ENCODE data around the gene SRSF6. TPM values are rescaled to one million over a fixed set of nuclear protein-coding genes. Genes with fewer than 3 reads are reported as not detected.
"Not testable (repeated sequence)": the region's sequence is repeated elsewhere in the genome, so short reads cannot be mapped to it uniquely, and the experiment has no call there.

Gene SRSF6
- total RNA-seq, 1 donor from 2014 or later: 56.5 TPM

DNA sequence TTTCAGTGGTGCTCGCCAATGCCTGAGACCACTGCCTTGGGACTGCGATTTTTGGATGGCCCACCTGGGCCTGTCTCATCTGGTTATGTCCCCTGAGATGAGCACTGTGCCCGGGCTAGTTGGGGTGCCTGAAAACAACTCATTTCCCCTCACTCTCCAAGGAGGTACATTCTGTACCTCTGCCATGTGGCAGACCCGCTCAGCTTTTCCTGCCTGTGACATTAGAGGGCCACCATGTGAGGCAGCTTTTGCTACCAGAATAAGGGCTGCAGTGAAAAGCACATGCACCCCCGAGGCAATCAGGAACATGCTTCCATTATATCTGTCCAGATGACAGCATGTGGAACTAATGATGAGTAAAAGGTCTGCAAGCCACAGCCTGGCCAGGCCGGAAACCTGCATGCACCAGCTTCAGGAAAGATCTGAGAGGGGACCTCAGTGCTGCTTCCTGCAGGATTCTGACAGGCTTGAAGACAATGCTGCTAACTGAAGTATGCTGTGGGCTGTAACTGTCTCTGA is 11.3 kb upstream of the SRSF6 start:
- ATAC-seq: no peak
- intact Hi-C loops (cut with micrococcal nuclease): no loop called here

DNA sequence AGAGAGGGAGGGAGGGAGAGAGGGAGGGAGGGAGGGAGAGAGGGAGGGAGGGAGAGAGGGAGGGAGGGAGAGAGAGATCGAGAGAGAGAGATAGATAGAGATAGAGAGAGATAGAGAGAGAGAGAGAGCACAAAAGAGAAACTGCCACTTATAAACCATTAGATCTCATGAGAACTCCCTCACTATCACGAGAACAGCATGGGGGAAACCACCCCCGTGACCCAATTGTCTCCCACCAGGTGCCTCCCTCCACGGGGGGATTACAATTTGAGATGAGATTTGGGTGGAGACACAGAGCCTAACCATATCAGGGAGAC is 9.3 kb upstream of the SRSF6 start:
- intact Hi-C loops (cut with micrococcal nuclease); ATAC-seq; DNase-seq: not testable (repeated sequence)

More for the DNA sequence above, 11.3 kb upstream of the SRSF6 start:
- no peak for DNase-seq

DNA sequence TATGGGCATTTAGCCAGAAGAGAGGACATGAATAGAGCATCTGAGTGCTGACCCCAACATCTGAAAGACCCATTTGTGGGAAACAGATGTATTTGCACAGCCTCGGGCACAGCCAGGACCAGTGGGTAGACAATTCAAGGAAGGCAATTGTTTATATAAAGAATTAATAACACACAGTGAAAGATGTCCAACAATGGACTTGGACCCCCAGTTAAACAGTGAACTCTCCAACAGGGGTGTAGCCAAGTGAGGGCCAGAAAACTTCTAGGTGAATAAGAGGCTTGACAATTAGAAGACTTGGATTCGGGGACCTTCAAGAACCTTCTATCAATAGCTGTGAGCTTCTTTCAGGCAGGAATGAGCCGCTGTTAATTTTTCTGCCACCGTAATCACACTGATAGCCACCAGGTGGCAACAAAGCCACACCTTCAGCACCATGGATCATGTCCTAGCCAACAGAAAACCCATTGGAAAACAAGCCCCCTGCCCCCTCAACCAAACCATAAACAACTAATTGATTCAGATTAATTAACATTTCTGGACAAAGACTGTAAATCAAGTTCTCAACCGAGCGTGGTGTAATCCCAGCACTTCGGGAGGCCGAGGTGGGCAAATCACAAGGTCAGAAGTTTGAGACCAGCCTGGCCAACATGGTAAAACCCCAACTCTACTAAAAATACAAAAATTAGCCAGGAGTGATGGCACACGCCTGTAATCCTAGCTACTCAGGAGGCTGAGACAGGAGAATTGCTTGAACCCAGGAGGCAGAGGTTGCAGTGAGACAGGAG is 8.8 kb upstream of the SRSF6 start:
- intact Hi-C loops (cut with micrococcal nuclease): no loop called here
- DNase-seq (no peak), ATAC-seq (peak; percentile 53)

DNA sequence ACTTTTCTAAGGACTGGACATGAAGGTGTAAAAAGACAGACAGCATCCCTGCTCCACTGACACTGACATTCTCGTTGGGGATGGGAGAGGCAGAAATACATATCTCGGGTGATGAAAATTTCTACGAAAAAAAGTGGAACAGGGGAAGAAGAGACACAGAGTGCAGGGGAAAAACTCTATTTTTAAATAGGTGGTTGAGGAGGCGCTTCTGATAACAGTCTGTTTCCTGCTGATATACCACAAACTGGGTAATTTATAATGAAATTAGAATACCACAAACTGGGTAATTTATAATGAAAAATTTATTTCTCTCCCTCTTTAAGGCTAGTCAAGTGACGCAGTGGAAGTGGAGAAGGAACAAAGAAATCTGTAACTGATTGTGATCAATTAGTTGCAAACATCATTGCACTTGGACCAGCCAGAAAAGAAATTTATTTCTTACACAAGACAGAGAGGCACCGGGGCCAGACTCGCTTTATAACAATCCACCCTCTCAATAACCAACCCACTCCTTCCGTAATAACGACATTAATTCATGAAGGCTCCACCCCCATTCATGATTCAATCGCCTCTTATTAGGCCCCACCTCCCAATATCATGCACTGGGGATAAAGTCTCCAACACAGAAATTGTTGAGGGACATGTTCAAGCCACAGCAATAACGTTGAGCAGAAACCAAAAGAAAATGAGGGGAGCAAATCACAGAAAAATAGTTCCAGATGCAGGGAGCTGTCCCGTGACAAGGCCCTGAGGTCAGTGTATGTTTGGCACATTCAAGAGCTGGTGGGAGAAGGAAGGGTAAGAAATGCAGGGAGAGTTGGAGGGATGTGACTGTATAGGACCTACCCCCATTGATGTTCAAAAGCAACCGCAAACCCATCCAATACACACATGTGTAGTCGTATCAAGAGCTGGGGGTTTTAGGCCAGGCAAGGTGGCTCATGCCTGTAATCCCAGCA is 6.6 kb upstream of the SRSF6 start:
- ATAC-seq (no peak), DNase-seq (no peak)
- intact Hi-C loops (cut with micrococcal nuclease): no loop called here

DNA sequence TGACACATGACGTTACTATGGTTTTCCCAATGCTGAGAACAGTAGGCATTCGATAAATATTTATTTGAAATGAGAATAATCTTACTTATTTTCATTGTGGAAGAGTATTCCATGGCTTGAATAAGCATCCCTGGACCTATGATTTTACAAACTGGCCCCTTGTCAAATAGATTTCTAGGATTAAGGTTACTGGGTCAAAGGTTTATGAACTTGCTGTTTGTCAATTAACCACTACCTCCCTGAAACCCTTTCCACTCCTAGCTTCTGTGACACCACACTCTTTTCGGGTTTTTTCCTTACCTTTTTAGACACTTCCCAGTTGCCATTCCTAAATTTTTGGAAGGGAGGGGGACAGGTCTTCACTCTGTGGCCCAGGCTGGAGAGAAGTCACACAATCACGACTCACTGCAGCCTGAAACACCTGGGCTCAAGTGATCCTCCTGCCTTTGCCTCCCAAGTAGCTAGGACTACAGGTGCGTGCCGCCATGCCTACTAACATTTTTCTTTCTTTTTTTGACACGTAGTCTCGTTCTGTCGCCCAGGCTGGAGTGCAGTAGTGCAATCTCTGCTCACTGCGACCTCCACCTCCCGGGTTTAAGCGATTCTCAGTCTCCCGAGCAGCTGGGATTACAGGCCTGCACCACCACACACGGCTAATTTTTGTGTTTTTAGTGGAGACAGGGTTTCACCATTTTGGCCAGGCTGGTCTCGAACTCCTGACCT is 5.1 kb upstream of the SRSF6 start:
- ATAC-seq (no peak), DNase-seq (no peak)
- intact Hi-C loops (cut with micrococcal nuclease): no loop called here

DNA sequence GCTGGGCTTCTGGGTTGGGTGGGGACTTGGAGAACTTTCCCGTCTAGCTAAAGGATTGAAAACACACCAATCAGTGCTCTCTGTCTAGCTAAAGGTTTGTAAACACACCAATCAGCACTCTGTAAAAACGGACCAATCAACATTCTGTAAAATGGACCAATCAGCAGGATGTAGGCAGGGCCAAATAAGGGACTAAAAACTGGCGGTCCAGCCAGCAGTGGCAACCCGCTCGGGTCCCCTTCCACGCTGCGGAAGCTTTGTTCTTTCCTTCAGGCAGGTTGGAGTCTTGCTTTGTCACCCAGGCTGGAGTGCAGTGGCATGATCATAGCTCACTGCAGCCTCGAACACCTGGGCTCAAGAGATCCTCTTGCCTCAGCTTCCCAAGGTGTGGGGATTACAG is 1.4 kb upstream of the SRSF6 start:
- DNase-seq; ATAC-seq; intact Hi-C loops (cut with micrococcal nuclease): not testable (repeated sequence)

DNA sequence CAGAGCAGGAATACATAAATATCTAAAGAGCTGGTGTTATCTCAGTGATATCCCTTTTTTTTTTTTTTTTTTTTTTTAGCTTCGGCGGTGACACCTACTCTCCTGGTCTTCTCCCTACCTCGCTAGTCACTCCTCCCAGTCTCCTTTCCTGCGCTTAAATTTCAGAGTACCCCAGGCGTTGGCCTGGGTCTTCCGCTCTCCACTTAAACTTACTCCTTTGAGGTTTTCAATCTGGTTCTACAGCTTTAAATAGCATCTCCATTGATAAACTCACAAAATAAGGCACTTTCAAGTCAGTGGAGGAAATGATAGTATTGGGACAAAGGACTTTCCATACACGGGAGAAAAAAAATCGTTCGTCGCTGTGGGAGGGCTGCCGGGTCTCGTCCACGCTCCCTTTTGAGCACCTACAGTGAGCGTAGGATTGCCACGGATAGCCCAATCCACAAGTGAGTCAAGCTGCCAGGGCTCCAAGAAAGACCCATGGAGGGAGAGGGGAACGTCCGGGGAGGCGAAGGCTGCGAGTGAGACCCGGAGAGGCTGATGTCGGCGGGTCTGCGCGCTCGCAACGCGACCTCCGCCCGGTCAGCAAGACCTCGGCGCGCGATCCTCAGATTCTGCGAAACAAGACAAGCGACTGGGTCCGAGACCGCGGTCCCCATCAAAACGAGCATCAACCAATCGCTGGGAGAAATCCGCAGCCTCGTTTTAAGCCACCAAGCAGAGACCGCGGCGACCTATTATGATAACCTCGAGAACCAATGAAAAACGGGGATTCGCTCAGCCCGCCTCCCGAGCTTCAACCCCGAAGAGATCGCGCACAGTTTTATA is 672 bp upstream of the SRSF6 start:
- intact Hi-C loops (cut with micrococcal nuclease): no loop called here
- DNase-seq (peak; percentile 89), ATAC-seq (peak; percentile 88)

DNA sequence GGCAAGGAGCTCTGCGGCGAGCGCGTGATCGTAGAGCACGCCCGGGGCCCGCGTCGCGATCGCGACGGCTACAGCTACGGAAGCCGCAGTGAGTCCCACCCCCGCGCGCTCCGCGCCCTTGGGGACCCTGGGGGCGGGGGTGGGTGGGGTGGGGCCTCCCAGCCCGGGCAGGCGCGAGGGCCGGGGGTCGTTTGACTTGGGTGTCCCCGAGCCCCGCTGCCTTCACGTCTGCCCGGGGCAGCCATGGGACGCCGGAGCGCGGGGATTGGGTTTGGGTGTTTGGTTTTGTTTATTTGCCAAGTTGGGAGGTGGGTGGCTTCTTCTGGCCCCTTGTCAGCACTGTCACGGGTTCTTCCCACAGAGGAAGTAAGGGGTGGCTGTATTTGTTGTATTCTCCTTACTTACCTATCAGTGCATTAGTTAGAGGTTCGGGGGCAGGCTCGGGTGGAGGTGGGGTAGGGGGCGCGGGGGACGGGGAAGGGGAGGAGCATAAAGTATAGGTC is 777 bp downstream of the SRSF6 start:
- no peak for ATAC-seq
- DNase-seq: no peak
- intact Hi-C loops (cut with micrococcal nuclease): no loop called here

DNA sequence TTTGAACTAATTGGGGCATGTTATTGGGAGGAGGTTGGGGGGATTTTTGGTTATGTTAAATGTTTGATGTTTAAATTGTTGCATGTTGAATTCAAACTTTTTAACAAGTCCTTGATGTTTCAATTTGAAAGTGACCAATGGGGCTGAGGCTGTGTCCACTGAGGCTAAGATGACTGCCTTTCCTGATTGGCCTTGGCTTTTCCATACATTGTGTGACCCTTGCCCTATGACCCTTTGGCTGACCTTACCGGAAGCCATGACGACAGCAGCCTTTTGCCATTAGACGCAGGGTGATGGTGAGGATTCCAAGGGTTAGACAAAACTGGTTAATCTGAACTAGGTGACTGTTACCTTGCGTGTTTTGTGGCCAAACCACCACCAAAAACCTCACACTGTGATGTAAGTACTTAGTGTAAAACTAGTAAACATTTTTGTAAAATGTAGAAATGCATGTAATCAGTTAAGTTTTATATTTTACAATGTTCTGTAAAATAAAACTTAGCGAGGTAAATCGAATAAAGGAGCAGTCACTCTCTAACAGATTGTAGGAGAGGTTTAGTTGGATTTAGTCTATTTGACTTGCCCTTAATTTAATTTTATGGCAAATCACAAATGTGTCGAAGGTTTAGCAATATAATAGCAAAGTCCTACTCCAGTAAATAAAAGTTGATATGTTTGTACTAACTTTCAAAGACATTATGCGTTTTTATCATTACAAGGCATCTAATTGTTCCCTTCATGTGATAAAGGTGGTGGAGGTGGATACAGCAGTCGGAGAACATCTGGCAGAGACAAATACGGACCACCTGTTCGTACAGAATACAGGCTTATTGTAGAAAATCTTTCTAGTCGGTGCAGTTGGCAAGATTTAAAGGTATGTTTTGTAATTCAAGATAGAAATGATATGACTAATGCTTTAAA is 1.6 kb downstream of the SRSF6 start:
- intact Hi-C loops (cut with micrococcal nuclease): no loop called here
- no peak for ATAC-seq
- no peak for DNase-seq

DNA sequence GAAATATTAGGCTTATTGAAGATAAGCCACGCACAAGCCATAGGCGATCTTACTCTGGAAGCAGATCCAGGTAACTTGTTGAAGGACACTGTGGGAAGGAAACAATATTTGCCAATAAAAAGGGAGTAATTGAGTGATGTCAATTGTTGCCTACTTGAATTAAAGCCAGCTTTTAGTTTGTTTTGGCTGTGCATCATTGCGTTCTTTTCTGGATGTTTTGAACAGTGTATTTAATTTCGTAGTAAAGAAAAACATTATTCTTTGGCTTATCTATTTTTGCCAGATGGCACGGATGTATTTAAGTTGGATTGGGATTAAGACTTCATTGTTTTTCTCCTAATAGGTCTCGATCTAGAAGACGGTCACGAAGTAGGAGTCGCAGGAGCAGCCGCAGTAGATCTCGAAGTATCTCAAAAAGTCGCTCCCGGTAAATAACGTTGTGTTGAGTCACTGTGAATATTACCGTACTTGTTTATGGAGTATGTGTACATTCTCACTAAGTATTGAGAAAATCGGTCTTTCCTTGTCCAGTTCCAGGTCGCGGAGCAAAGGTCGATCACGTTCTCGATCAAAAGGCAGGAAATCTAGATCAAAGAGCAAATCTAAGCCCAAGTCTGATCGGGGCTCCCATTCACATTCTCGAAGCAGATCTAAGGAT is 2.6 kb downstream of the SRSF6 start:
- intact Hi-C loops (cut with micrococcal nuclease): no loop called here
- ATAC-seq (no peak), DNase-seq (no peak)

DNA sequence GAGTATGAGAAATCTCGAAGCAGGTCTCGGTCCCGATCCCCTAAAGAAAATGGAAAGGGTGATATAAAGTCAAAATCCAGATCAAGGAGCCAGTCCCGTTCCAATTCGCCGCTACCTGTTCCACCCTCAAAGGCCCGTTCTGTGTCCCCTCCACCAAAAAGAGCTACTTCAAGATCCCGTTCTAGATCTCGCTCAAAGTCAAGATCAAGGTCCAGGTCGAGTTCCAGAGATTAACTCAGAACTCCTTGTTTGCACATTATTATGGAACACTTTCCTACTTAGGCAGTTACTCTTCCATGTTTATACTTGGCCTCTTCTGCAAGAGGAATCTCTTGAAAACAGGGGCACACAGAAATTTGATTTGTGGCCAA is 3.1 kb downstream of the SRSF6 start:
- ATAC-seq: no peak
- no peak for DNase-seq
- intact Hi-C loops (cut with micrococcal nuclease): no loop called here

DNA sequence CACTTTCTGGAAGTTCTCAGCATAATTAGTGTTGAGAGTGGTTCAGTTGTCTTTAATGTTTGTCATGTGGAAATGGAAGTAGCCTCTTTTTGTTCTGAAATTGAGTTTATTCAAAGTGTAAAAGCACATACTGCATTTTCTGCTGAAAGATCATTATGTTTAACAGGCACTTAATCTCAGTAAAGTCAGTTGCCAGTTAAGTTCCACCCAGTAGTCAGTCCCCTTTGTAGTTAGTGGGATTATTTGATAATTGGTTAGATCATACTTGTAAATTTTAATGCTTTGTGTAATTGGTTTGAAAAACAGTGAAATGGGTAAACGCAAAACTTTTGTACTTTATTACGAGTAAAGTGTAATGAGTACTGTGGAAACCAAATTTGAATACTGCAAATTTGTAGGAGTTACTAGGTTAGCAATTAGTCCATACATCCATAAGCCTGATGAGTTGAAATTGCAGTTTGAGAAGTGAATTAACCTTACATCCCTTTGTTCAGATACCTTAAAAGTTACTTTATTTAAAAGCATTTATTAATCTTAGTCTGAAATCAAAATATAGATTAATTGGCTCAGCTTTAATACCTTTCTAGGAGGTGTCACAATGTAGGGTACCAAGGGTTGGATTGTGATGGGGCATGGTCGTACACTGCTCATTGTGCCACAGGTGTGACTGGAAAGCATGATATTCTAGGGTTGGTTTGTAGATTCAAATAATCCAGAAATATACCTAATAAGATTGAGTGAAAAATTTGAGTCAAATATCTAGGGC is 4.4 kb downstream of the SRSF6 start:
- intact Hi-C loops (cut with micrococcal nuclease): no loop called here
- ATAC-seq (no peak), DNase-seq (no peak)

DNA sequence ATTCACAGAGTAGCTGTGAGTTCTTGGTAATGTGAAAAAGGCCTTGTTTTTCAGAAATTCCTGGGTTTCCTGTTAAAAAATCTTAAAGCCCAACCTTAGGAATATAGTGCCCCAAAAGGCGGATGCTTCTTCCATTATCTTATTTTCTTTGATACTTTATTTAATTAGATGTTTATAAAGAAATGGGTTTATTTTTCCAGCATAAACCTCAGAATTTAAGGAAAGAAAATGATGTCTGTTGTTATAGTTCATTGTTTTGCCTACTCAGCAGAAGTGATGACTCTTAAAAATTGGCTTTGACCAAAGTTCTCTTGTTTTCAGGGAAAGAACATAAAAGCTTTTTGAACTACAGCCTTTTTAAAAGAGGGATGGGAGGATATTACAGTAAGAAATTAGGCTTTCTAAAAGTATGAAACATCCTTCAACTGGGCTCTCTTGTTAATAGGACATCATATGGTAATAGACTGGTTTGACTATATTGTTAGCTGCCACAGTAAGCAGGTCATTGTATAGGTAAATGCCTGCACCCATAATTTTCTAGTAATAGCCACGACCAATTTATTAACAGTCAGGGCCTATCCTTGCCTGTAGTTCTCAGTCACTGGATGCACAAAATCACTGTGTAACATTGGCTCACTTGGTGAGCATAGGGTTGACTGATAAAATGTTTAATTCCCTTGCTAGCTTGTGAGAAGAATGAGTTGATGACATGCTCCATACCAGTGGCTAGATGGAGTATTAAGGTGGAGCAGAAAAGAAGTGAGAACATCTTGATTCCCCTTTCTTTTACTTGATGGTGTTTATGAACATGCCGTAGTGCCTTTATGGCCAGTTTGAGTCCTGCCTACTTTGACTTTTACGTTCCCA is 5.2 kb downstream of the SRSF6 start:
- DNase-seq (no peak), ATAC-seq (no peak)
- intact Hi-C loops (cut with micrococcal nuclease): no loop called here

DNA sequence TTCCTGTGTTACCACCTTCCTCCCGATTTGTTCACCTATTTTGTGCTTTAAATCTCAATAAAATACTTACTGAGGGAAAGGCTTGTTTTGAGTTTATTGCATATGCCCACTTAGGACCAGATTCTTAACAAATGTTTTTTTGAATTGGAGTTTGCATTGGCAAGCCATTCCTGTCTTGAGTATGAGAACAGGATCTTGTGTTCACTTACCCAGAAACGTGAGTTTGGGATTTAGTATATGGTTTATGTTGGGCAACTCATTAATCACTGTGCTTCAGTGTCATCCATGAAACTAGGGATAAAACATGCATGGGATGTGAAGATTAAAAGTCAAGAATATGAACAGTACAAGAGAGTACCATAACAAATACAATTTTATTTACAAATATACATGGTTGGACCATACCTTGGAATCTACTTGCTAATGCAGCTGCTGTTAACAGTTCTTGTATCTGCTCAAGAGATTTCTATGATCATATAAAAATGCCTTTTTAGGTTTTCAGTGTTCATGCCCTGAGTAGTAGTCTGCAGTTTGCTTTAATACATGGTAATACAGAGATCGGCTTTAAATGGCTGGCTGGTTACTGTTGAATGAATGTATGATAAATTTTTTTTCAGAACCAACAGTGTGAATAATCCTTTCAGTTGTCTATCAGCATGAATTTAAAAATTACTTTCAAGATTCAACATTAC is 6.0 kb downstream of the SRSF6 start:
- intact Hi-C loops (cut with micrococcal nuclease): no loop called here
- no peak for DNase-seq
- ATAC-seq: no peak

DNA sequence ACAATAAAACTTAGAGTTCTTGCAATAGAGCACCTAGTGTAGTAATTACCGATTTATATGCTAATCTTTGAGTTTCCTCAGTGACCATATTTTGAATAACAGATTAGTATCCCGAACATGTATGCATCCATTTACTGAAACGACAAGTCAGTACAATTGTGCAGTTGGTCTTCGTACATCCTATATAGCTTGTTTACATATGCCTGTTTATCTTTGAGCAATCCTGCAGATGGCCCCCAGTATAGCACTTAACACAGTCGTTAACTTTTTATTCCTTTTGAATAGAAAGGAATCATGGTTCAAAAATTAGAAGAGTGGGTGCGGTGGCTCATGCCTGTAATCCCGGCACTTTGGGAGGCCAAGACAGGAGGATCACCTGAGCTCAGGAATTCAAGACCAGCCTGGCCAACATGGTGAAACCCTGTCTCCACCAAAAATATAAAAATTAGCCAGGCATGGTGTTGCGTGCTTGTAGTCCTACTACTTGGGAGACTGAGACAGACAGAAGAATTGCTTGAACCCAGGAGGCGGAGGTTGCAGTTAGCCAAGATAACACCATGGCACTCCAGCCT is 6.6 kb downstream of the SRSF6 start:
- no peak for DNase-seq
- intact Hi-C loops (cut with micrococcal nuclease): no loop called here
- no peak for ATAC-seq

All from left ventricle myocardium superior (tissue), 1 donor.